GM03348 (cell line): ENCODE measurements around the gene PCDH9.
"Not testable (repeated sequence)": the region's sequence is repeated elsewhere in the genome, so short reads cannot be mapped to it uniquely, and the experiment has no call there.

Source experiments
- DNase-seq: peaks from one replicate; pipeline ENCODE4 v3.0.0; 2012; ENCODE audit warnings: low spot score

PCDH9 gene

DNA sequence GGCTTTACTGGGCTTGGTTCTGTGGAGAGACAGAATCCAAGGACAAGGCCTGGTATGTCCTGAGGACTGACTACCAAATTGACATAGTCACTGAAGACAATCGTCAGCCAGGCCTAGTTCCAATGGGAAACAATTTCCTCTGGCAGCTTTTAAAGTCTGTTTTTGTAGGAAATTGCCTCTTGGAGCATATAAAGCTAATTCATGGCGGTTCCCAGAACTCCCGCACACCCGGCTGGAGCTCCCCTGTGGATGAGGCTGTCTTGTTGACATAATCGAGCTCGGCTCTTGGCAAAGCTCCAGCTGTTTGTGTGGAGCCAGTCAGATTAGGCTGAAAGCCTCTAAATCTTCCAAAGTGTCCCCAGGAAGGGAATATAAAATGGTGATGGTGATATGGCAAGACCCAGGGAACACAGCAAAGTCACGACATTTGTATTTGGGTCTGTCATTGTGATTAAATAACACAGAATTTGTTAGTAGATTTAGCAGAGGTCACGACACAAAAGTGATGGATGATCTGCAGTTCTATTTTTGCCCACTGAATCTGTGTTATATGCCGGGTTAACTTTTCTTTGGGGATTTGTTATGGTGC is 395.0 kb downstream of the PCDH9 start:
- no peak for DNase-seq

DNA sequence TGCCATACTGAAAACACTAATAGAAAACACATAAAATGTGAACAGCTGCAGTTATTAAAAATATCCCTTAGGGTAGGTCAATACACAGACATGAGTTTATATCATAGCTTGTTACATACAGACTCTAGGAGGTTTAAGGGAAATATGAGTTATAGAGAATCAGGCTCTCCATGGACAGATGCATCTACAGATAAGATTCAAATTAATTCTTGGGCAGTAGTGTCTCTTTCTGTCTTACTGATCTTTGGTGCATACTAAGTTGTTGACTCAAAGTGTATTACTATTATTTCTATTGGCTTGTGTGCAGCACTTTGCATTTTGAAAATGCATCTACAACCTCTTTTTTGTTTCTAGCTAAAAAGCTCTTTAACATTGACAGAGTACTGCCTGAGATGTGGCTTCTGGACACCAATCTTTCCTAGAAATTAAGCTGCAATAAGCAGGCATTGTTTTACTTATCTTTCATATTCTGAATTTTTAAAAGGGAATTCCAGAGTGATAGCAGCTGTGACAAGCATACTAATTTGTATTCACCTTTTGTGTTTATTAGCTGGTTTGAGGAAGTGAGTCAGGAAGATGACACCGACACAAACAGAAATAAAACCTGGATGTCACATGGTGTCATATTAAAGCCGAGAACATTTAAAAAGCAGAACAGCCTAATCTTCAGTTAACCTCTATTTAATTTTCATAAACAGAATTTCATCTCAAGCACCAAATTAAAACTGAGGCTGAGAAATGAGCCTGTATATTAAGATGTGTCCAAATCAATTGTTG is 399.0 kb downstream of the PCDH9 start:
- DNase-seq, result no peak

DNA sequence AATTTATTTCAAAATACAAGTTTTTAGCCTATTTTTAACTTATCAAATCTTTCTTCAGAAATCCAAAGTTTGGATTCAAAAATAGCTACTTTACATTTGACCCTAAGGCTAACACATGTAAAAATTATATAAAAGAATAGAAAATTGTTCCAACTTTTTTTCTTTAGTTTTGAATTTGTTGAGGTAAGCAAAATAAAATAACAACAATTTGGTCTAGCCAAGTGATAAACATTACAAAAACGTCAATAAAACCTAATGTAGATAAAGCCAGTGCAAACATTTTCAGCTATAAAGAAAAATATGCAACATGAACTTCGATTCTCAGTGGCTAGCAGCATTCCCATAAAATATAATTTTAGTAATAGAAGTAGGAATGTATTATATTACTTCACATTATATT is 400.3 kb downstream of the PCDH9 start:
- no peak for DNase-seq

DNA sequence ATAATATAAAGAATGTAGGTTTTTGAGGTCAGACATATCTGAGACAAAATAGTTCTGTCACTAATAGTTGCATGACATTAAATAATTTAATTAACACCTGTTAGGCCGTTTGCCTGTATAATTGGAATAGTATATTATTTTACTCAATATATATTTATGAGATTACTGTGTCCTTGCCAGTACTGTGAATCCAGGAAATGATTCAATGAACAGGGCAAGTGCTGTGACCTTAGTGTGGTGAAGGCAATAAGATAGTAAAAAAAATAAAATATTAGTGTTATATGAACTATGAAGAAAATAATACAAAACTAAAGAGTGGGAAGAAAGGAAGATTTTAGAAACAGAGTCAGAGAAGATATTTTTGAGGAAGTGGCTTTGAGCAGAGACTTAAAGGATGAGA is 403.7 kb downstream of the PCDH9 start:
- DNase-seq, result no peak

DNA sequence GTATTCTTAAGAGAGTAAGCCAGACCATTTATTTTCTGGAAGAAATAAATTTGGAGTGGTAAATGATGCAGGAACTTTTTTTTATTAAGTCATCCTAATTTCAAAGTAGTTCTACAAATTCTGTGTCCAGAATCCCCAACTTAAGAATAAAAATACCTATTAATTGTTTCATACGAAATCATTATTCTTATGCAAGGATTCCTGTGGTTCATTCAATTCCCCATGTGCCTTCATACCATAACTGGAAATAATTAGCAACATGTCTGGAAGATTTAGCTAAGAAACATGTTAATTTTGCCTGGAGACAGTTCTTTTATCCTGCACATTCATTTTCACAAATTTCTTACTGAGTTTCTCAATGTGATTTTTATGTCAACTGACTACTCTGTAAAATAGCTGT is 408.6 kb downstream of the PCDH9 start:
- no peak for DNase-seq

DNA sequence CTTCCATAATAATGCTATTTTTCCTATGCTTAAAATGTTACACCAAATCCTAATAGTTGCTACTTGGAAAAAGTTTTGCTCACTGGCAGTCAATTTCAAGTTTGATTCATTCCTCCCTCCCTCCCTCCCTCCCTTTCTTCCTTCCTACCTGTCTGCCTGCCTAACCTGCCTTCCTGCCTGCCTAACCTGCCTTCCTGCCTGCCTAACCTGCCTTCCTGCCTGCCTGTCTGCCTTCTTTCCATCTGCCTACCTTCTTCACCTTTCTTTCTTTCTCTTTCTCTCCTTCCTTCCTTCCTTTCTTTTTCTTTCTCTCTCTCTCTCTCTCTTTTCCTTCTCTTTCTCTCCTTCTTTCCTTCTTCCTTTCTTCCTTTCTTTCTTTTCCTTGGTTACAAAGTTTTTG is 418.7 kb downstream of the PCDH9 start:
- DNase-seq, result no peak

DNA sequence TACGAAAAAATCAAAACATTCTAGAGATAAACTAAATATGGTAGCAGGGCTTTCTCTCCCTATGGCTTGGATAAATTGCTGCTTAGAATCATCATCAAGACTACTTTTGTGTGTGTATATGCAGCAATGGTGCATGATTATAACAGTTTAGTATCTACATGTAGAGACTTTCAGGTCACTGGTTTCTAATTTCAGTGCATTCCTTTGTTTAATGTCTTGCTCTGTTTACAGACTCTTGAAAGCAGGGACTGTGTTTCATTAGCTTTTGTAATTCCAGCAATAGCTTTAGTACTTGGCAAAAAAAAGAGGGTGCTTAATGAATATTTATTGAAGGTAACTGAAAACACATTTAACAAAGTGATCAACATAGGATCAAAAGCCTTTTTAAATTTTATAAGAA is 420.7 kb downstream of the PCDH9 start:
- no peak for DNase-seq

DNA sequence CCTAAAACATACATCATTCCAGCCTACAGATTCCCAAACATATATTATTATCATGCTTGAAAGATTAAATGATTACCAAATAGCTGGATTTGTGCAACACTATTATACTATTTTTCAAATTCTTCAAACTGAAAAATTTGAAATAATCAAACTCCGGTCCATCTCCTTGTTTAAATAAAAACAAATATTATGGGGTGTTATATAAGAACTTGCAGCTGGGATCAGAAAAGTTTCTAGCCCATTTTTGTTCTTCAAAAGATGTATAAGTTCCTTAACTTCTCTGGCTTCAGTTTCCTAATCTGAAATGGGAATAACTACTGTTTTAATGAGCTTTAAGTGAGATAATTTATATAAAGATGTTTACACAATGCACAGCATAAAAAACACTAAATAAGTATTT is 422.9 kb downstream of the PCDH9 start:
- DNase-seq, result no peak

DNA sequence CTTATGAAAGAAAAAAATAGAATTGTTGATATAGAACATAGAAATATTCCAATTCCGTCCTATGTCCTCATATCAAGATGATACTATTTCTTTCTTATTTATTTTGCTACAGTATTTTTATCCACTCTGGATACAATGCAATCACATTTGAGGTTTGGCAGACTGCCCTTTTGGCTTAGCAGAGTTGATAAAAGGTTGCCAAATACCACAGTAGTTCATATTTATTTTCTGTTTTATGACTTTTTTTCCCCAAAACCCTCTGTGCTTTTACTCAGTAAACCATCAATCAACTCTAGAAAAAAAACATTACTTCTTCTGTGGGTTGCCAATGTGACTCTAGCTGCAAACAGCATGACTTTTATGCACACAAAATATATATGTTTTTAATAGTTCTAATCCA is 424.5 kb downstream of the PCDH9 start:
- DNase-seq, result no peak

DNA sequence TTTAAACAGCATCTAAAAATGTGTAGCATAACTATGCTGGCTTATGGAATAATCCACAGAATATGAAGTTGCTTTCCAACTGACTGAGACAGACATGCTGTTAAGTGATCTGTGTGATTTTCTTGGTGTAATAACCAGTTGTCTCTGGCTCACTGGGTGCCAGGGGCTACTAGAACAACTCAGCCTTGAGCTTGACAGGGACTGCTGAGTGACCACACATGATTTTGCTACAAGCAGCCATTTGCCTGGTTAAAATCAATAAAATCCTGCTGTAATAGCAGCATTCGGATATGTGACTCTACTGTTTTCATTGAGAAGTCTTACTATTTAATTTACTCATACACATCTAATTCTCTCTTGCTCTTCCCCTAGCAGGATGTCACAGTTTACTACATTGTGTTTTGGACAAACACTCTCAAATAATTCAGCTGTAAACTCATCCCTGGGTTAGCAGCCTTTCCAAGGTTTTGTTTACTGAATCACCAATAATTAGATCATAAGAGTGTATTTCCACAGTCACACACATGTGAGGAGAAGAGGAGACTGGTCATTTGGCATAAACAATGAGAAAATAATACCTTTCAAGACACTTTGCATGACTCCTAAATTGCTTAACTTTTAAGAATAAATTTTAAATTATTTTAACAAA is 426.2 kb downstream of the PCDH9 start:
- DNase-seq, result no peak

DNA sequence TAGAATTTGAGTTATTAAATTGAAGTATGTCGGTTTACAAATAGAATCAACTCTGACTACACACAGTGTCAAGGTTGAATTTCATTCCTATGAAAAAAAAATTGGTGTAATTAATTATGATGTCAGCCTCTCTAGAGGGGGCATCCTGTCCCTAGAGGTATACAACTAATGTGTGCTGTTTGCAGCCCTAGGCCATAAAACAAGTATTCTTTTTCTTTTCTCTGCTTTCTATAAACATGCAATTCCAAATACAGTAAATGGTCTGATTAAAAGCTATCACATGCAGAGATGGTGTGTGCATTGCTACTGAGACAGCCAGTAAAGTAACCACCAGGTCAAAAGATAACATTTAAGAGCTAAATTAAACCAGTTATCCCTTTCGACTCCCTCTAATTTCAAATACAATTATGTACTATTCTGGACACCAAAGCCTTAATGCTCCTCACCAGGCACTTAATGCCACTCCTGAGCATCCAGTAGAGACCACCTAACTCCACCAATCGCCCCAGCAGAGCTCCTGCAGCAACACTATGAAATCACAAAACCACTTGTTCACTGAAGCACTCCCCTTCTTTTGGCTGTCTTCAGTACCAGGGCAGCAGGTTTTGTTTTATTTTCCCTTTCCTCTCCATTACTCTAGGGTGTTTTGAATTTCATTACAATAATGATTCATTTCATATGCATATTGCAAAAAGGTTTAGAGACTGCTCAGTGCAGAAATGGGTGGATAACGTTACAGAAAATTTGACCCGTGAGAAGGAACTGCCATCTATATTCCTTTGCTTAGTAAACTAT is 426.9 kb downstream of the PCDH9 start:
- DNase-seq, result no peak

DNA sequence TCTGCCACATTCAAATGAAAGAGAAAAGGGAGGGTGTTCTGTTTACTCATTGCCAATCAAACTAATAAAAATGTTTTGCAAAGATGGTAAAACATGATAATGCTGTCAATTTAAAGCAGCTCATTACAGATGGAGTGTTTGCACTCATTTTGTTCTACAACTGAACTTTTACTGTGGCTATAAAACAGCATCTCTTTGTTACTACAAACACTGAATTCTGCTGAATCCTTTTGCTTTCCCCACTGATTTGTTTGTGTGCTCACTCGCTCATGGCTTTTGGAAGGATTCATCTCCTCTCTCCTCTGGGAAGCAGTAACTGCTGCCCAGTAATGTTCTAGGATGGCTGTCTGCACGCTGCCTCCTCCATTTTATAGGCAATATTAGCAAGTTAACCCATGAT is 434.5 kb downstream of the PCDH9 start:
- DNase-seq, result no peak

DNA sequence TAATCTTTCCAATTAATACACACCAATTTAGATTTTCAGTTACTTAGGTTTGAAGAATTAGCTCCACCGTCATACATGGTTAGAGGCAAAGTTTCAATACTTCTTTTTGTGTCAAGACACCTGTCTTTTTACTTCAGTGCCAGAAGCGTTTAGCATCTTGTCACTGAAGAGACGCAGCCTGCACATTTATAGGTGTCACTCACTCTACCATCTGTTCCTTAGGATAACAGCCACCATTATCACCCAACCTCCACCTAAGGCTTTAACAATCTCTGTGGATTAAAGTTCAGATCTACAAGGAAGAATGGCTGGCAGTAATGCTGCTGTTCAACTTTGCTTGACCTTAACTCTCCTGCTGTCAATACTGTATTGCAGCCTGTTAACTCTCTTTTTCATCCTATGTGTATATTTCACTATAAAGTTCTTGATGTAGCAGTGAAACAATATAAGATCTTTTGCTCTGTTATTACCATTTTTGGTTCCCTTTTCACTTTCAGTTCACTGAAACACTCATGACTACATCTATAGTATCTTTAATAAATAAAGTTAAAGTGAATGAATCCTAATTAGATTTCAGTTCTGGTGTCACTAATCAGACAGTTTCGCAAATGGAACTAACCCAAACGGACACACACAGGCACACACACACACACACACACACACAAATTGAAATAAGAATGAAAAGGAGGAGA is 435.6 kb downstream of the PCDH9 start:
- DNase-seq, result no peak

DNA sequence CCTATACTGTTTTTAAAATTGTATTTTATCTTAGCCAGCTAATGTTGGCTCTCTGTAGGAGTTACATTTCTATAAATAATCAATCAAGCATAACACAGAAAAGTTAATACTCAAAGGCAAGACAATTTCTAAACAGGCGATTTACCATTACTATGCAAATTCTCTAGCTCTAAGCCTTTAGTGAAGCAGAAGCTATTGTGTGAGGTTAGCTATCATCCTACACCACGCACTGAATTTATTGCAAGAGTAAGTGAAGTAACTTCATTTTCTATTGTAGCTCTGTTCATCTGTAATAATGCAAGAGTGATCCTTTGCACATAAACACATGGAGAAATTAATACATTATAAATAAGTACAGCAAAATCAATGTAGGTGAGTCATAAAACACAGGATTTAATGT is 439.3 kb downstream of the PCDH9 start:
- no peak for DNase-seq

DNA sequence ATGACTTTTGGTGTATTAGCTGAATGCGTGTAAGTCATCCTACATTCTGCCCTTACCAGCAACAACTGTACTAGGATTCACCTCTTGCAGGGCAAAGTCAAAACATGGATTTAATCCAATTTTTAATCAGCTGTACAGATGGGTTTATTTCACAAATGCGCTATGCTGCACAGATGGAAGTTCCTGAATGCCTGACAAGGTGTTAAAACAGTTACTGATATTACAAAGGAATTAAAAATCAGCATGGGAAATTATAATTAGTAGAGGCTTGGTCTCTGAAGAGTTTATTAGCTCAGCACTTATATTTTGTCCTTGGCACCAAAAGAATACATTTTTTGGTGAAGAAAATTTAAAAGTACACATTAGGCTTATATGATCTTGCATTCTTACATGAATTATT is 448.9 kb downstream of the PCDH9 start:
- no peak for DNase-seq

DNA sequence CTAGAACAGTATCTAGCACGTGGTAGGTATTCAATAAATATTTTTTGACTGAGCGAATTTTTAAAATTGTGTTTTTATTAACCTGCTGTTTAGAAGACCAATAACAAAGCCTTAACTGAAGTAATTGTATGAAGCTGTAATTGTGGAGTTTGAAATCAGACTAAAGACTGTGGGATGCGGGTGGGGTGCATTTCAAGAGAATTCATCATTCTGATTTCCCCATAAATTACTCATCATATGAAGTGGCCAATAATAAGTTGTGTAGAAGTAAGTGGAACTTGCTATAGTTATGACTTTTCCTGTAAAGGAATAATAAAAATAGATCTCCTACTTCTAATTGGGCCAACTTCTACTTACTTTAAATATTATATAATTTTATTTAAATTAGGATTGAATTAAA is 449.3 kb downstream of the PCDH9 start:
- no peak for DNase-seq

DNA sequence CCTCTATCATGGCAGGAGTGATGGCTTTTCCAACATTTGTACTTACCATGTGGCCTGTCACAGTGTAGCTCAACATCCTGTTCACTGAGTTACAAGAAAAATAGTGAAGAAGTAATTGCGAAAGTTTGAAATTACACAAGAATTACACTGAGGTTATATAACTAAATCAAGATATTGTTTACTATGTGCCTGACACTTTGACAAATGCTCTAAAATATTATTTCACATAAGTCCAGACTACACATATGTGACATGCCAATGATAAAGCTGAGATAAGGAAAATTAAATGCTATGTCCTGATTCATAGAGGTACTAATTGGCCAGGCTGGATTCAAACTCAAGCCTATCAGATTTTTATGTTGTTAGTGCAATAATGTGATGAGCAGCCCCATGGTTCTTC is 451.7 kb downstream of the PCDH9 start:
- DNase-seq, result no peak

DNA sequence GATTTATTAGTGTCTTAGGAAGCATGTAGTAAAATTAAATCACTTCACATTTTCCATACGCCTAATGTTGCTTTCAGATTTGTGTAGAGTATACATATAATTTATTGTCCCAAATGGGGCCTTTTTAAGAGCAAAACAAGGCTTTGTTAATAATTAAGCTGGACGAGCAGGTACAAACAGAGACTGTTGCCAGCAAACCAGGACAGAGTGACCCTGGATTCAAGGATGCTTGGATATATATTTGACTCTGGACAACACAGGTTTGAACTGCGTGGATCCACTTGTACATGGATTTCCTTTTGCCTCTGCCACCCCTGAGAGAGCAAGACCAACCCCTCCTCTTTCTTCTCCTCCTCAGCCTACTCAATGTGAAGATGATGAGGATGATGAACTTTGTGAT is 454.9 kb downstream of the PCDH9 start:
- DNase-seq, result no peak

DNA sequence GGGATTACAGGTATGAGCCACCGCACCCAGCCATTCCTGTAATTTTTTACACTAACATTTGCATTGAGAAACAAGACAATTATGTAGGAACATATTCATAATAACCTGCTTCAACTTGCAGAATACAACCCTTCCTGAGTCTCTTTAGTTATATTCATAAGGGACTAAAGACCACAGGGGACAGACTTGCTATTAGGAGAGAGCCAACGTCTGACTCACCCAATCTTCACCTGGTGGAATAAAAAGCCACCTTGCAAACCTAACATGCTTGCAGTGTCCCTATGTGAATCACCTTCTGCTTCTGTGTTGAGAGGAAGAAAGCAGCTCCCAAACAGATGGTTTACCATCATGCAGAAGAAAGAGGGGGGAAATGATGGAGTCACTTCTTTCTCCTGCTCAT is 456.1 kb downstream of the PCDH9 start:
- no peak for DNase-seq

DNA sequence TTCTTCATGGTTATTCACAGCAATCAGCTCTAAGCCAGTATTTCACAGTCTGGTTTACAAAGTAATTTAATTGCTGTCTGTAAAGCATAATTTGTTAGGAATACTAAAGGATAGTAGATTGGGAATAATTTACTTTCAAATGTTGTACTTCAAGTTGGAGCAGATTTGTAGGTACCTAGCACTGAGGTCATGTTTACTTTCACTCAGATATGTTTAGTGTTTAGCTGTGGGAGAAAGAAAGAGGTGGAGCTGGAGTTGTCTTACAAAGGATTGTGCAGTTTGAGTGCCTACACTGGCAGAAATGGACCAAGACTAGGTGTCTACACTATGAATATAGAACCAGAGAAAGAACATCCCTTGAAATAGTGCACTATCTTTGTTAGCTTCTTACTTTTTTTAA is 464.6 kb downstream of the PCDH9 start:
- DNase-seq, result no peak

DNA sequence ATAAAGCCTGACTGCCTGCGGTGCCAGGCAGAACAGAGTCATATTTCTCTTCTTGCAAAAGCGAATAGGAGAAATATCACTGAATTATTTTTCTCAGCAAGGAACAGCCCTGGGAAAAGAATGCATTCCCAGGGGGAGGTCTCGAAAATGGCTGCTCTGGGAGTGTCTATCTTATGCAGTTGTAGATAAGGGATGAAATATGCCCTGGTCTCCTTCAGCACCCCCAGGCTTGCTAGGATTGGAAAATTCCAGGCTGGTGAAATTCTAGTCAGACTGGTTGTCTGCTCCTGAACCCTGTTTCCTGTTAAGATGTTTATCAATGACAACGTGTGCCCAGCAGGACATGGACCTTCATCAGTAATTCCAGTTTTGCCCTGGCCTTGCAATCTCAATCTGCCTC is 469.5 kb downstream of the PCDH9 start:
- DNase-seq, result not testable (repeated sequence)

DNA sequence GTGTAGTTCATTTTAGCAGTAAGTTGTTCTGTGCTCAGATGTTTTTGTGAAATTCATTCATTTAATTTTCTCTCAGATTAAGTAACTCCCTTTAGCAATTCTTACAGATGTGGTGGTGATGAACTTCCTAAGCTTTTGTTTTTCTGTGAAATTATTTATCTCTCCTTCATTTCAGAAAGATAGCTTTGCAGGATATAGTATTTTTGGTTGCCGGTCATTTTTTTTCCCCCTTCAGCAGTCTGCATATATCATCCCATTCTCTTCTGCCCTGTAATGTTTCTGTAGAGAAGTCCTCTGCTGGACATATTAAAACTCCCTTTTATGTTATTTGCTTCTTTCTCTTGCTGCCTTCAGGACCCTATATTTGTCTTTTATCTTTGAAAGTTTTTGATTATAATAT is 470.2 kb downstream of the PCDH9 start:
- no peak for DNase-seq
